K562 (cell line): ENCODE measurements around the gene MAP2K3. TPM values are rescaled to one million over a fixed set of nuclear protein-coding genes. Genes with fewer than 3 reads are reported as not detected.
A peak's percentile ranks its signal among the peaks of the same experiment; 100 is the strongest.

Source experiments
- ARID4B ChIP-seq: sonication (generic); formaldehyde crosslinking; IDR thresholded peaks from 2 replicates; pipeline ENCODE4 v1.8.0; 2022; ENCODE audit warnings: mild to moderate bottlenecking, missing genetic modification reagents
- BCOR ChIP-seq: fragments of 450-650 bp; IDR thresholded peaks from 2 replicates; pipeline ENCODE4 v1.6.1; 2016
- E2F4 ChIP-seq: sonication (generic); formaldehyde crosslinking; IDR thresholded peaks from 2 replicates; pipeline ENCODE4 v1.8.0; 2022; ENCODE audit warnings: mild to moderate bottlenecking, low read depth, missing genetic modification reagents
- FOXJ2 ChIP-seq: fragments of 200-800 bp; sonication (Bioruptor generic); IDR thresholded peaks from 2 replicates; pipeline ENCODE4 v1.6.1; 2016; ENCODE audit warnings: missing genetic modification characterization, missing compliant biosample characterization
- HMGN3 ChIP-seq: IDR thresholded peaks from 2 replicates; pipeline ENCODE4 v1.6.1; 2011; ENCODE audit warnings: borderline replicate concordance, low read depth, mild to moderate bottlenecking, mixed read lengths, low read length; ENCODE audit not compliant: insufficient read length; ENCODE audit errors: extremely low read depth
- MXD1 ChIP-seq: fragments of 250-450 bp; sonication (Bioruptor Pico); IDR thresholded peaks from 2 replicates; pipeline ENCODE4 v1.8.0; 2021; ENCODE audit warnings: borderline replicate concordance, mild to moderate bottlenecking, moderate library complexity; ENCODE audit not compliant: poor library complexity, severe bottlenecking
- RBM25 ChIP-seq: fragments of 200-400 bp; formaldehyde crosslinking; IDR thresholded peaks from 2 replicates; pipeline ENCODE4 v1.6.1; 2018; ENCODE audit warnings: low read length, low read depth, moderate library complexity; ENCODE audit not compliant: severe bottlenecking
- THRAP3 ChIP-seq: fragments of 450-650 bp; IDR thresholded peaks from 2 replicates; pipeline ENCODE4 v1.6.1; 2016; ENCODE audit warnings: mild to moderate bottlenecking, inconsistent platforms, borderline replicate concordance
- ZBTB40 ChIP-seq, 2 experiments: fragments of 450-650 bp in 1 of 2; sonication (generic) in 1 of 2; formaldehyde crosslinking in 1 of 2; IDR thresholded peaks; 2 replicates each; pipeline versions ENCODE4 v1.7.1 to v1.9.0; 2016 to 2022; ENCODE audit warnings: inconsistent platforms in 1 of 2, mild to moderate bottlenecking in 1 of 2, missing genetic modification reagents in 1 of 2
- ZEB2 ChIP-seq: fragments of 450-650 bp; IDR thresholded peaks from 2 replicates; pipeline ENCODE4 v1.6.1; 2016
- polyA plus RNA-seq, 8 experiments: library from polyadenylated mRNA; depleted of rRNA in 4 of 8; stranded (reverse) in 5 of 8; unstranded in 3 of 8; fragments of >200 nt; fragmentation: Nextera tagmentation in 2 of 8; fragmentation: Illumina TruSeq in 1 of 8; extraction: Ambion mirVana in 2 of 8; extraction: Trizol in 1 of 8; gene quantifications; 2 replicates each; pipeline versions ENCODE4 v1.2.1 to v1.2.3, GENCODE V29; 2011 to 2014; ENCODE audit warnings: inconsistent platforms in 1 of 8, missing spikeins in 1 of 8
- total RNA-seq, 7 experiments: library from RNA; depleted of rRNA in 6 of 7; stranded (reverse); fragments of >200 nt in 6 of 7; fragmentation: Illumina TruSeq in 2 of 7; extraction: Trizol in 2 of 7; gene quantifications; 2 replicates each; pipeline versions ENCODE4 v1.2.1 to v1.2.3, GENCODE V29; 2011 to 2021; ENCODE audit warnings: low replicate concordance in 1 of 7

Gene MAP2K3
- total and polyA plus RNA-seq, 9 of the 15 experiments (the other 6 are each of a cell fraction or from before 2014, with no cell fraction given) = 0.18 to 14.8 (median 3.5) TPM

GRCh38 chr17:21283482-21284318 is 811 bp upstream of the MAP2K3 start (continued):
- TF ChIP-seq ARID4B (CRISPR knock-in tag) (no peak), E2F4 (no peak), ZEB2 (no peak), RBM25 (peak; percentile 49), BCOR (peak; percentile 34; the same call in 1 of the 2 replicates), THRAP3 (no peak), MXD1 (CRISPR knock-in tag) (no peak), ZBTB40 (IDR thresholded peaks at IDR 0.05) (no peak), ZBTB40 (CRISPR knock-in tag; IDR thresholded peaks at IDR 0.05) (no peak), HMGN3 (peak; percentile 5), FOXJ2 (no peak)
